Stimulated activated CD8-positive, alpha-beta memory T cell treated with anti-CD3 and anti-CD28 coated beads, Interleukin-7, amount 100 ng/mL, for 4 hours (primary cell): ENCODE results near the gene STAT5B.
"Not testable (repeated sequence)": the region's sequence is repeated elsewhere in the genome, so short reads cannot be mapped to it uniquely, and the experiment has no call there.

Experiments
- DNase-seq, 2 donors: peaks; one replicate each; pipeline ENCODE4 v3.0.0-alpha.2; 2020; ENCODE audit warnings: low read depth in 2 of 2

Gene STAT5B

DNA sequence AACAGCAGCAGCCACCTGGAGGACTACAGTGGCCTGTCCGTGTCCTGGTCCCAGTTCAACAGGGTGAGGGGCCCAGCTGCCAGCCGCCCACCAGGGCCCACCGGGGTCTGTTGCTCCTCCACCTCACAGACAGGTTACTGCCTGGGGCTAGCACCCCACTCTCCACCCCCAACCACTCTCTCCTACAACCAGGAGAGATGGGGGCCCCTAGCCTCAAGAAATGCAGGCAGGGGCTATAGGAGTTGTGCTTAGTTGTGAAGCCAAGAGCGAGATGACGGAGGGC, 30.1 kb upstream of the STAT5B start:
- no peak for DNase-seq

DNA sequence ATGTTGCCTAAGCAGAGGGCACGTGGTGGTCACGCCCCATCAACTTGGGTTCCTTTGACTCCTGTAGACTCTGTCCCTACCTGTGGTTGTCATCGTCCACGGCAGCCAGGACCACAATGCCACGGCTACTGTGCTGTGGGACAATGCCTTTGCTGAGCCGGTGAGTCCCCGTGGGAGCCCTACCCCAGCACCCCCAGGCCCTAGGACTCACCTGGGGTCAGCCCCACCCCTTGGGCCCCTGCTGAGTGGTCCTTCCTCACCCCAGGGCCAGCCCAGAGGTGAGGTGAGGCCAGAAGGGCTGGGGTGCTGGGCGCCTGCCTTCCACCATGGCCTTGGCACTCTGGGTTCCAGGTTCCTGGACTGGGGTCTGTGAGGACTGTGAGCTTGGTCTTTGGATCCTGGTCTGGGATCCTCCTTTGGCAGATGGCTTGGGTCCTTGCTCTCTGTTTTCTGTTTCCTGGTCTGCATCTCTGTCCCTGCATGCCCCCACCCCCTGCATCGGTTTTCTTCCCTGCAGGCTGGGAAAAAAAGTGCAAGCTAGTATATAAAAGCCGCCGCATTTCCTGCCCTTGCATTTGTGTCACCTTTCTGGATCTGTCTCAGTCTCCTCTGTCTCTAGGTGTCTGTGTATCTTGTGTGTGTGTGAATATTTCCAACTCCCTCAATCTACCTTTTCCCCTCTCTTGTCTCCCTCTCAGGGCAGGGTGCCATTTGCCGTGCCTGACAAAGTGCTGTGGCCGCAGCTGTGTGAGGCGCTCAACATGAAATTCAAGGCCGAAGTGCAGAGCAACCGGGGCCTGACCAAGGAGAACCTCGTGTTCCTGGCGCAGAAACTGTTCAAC, 29.6 kb upstream of the STAT5B start:
- DNase-seq, result no peak

DNA sequence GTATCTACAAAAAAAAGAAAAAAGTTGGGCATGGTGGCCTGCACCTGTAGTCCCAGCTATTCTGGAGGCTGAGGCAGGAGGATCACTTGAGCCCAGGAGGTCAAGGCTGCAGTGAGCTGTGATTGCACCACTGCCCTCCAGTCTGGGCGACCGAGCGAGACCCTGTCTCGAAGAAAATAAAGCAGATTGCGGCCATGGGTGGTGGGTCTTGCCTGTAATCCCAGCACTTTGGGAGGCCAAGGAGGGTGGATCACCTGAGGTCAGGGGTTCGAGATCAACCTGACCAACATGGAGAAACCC, 28.8 kb upstream of the STAT5B start:
- DNase-seq, result not testable (repeated sequence)

DNA sequence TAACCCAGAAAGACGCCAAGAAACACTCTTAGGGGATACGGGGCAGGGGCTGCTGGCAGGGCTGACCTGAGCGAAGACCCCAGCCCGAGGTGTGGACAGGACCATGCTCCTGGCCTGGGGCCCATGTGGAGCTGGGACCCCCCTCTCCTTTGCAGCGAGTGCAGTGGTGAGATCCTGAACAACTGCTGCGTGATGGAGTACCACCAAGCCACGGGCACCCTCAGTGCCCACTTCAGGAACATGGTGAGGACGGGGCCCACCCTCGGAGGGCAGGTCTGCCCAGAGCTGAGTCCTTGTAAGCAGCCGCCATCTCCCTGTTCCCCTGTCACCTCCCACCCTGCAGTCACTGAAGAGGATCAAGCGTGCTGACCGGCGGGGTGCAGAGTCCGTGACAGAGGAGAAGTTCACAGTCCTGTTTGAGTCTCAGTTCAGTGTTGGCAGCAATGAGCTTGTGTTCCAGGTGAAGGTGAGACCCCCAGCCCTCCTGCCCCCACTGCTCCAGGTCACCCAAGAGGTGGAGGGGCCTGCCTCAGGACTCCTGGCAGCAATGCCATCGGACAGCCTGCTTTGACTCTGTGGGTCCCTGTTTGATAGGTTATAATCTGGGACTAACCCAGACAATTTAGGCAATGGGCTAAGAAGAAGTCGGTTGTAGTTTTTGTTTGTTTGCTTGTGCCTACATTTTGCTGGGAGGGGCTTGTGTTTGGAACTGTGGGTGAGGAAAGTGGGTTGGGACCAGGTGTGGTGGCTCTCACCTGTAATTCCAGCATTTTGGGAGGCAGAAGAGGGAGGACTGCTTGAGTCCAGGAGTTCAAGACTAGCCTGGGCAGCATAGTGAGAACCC, 28.2 kb upstream of the STAT5B start:
- no peak for DNase-seq

DNA sequence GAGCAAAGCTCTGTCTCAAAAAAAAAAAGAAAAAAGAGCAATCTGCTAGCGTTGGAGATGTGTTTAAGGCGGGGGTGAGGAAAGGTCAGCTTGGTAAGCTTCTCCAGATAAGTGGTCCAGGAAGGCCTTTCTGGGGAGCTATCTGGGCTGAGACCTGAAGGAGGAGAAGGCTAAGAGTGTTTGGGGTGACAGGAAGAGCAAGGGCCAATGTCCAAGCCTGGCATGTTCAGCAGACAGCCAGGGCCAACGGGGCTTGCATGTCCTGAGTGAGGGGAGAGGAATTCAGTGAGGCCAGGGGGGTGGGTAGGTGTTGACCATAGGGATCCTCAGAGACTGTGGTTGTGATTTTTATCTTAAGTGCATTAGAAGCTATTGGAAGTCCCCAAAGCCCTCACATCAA, 27.5 kb upstream of the STAT5B start:
- no peak for DNase-seq

DNA sequence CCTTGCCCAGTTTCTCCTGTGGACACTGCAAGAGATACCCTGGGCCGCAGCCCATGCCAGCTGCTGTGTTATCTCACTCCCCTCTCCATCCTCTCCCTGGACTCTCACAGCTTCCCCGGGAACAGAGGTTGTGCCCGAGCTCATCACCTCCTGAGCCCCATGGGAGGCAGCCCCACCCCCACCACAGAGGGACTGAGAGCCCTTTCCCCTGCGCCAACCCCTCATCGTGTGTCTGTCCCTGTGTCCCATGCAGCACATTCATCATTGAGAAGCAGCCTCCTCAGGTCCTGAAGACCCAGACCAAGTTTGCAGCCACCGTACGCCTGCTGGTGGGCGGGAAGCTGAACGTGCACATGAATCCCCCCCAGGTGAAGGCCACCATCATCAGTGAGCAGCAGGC, 24.8 kb upstream of the STAT5B start:
- DNase-seq, result no peak

DNA sequence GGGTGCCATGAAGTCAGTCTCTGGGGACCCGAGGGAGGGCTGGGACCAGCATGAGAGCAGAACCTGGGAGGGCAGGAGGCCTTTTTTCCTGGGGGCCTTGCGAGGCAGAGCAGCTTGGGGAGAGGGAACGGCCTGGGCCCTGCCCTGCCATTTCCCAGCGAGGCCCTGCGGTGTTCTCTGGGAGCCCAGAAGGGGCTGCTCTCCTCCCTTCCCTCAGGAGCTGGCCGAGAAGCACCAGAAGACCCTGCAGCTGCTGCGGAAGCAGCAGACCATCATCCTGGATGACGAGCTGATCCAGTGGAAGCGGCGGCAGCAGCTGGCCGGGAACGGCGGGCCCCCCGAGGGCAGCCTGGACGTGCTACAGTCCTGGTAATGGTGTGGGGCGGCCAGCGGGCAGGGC, 23.7 kb upstream of the STAT5B start:
- not testable (repeated sequence) for DNase-seq

DNA sequence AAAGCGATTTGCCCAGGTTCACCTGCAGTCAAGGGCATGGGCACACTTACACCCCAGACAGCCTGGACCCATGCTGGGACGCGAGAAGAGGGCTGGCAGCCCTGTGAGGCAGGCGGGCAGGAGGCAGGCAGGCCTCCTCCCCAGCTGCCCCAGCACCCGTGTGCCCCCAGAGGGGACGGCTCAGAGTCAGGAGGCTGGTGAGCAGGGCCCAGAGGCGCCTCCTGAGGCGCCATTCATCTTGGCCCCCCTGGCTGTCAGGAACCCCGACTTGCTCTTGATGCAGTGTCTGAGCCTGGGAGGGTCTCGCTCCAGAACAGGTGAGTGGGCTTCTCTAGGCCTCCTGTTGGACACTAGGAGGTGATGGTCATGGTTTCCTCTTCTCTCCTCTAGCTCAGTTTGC, 23.2 kb upstream of the STAT5B start:
- DNase-seq, result not testable (repeated sequence)

DNA sequence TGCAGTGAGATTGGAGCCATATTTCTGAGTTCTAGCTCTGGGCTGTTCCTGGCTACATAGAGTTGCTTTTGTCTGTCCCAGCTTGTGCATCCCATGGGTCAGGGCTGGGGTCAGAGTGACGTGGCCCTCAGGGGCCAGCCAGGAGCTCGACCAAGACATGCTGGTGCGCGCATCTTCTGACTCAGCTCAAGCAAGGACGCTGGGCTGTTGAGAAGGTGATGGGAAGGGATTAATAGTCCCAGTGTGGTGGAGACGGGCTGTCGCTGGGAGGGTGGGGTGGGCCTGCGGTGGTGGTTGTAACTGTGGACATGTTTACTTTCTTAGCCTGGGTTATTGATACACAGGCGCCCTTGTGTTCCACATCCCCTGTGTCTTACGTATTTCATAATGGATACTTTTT, 21.6 kb upstream of the STAT5B start:
- DNase-seq, result not testable (repeated sequence)

DNA sequence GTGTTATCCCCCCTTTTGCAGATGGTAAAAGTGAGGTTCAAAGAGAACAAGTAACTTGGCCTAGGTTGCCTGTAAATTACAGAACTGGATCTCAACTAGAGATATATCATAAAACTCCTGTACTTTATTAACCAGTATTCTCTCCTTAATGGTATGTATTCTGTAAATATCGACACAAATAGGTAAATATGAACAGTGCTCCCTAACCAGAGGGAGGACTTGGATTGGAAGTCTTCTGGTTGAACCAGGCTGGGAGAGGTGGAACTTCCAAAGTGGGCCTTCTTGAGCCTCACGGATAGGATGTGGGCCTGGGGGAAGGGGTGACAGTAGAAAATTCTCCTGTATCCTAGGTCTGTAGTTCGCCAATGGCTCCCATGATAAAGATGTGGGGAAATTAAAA, 19.8 kb upstream of the STAT5B start:
- no peak for DNase-seq

DNA sequence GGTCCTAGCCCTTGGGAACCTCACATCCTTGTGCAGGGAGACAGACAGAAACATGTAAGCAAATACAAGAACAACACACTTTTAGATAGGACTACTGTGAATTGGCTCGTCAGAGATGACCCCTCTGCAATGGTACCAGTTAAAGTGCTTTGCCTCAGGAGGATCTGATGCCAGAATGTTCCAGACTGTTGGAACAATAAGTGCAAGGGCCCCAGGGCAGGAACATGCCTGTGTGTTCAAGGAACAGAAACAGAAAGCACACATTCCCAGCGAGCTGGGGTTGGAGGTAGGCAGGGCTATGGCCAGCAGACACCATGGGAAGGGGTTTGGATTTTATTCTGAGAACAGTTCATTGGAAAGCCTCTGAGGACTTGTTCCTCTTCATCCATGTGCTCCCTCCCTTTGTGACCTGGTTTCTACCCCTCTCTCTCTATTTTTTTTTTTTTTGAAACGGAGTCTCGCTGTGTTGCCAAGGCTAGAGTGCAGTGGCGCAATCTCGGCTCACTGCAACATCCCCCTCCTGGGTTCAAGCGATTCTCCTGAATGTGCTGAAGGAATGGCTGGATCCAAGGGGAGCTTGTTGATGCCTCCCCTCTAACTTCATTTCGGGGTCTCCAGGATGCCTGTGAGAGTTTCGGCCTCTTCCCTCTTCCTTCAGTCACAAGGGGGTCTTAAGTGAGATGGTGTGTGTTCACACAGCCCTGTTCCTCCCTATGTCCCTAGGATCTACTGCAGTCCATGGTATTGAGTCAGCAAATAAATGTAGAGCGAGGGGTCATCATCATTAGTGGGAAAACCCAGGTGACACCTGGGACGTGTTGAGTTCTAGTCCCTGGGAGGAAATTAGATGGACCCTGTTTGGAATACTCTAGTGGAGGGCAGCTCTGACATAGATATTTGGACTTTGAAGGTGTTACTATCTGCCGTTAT, 18.5 kb upstream of the STAT5B start:
- DNase-seq, result no peak

DNA sequence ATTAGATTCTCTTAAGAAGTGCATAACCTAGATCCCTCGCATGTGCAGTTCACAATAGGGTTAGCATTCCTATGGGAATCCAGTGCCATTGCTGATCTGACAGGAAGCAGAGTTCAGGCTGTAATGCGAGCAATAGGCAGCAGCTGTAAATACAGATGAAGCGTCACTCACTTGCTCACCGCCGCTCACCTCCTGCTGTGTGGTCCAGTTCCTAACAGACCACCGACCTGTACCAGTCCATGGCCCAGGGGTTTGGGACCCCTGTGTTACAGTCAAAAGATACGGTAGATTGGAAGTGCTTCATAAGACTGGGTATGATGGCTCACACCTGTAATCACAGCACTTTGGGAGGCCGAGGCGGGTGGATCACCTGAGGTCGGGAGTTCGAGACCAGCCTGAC, 14.9 kb upstream of the STAT5B start:
- no peak for DNase-seq

DNA sequence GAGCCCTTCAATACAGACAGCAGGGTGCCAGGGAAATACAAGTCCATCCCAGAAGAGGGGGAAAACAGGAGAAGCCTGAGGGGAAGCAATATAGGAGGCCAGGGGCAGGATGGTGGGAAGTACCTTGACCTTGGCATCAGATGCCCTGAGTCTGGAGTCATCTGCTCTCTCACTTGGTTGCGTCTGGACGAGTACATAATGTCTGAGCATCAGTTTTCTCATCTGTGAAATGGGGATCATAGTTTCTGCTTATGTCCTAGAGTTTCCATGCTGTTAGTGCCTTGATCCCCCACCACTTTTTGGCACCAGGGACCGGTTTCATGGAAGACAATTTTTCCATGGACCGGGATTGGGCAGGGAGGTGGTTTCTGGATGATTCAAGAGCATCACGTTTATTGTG, 14.4 kb upstream of the STAT5B start:
- no peak for DNase-seq

DNA sequence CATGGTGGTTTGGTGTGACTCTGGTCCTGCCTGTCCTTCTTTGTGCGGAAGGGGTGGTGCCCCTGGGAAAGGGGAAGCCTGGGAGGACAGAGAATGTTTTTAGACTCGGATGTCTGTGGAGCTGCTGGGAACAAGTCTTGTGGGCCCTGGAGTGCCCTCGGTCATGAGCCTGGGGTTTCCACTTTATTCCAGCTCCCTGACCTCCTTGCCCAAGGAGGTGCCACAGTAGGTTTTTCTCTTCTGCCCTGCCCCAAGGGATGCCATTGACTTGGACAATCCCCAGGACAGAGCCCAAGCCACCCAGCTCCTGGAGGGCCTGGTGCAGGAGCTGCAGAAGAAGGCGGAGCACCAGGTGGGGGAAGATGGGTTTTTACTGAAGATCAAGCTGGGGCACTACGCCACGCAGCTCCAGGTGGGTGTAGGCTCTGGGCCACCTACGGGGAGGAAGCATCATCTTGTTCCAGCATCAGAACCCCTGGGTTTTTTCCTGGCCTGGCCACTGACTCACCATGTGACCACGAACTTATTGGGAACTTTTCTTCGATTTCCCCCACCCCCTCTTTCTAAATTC, 13.5 kb upstream of the STAT5B start:
- DNase-seq, result peak; percentile 80 to 84

DNA sequence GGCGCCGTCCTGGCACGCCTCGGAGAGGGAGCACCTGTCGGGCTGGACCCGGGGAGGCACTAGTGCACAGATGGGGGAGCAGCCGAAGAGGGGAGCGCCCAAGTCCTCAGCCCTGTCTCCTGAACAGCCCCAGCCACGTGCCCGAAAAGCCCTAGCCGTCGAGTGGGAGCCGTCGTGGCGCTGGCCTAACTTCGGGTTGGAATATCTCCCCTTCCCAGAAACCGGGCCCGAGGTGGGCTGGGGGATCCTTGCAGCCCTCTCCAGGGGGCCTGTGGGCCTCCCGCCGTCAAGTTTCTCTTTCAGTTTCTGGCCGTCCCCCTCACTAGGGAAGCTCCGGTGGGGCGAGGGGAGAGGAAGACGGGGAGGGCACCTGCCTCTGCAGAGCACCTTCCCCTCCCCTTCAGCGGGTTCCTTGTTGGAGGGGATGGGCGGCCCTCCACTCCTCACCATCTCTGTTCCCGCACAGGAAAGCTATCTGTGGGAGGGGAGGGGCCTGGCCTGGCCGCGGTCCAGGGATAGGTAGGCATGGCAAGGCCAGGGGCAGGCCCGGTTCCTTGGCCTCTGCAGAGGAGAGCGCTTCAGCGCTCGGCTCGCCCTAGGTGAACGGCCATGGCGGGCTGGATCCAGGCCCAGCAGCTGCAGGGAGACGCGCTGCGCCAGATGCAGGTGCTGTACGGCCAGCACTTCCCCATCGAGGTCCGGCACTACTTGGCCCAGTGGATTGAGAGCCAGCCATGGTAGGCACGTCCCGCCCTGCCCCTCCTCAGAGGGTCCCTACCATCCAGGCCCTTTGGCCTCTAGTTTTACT, 12.8 kb upstream of the STAT5B start:
- DNase-seq, result peak; percentile 54 to 63

DNA sequence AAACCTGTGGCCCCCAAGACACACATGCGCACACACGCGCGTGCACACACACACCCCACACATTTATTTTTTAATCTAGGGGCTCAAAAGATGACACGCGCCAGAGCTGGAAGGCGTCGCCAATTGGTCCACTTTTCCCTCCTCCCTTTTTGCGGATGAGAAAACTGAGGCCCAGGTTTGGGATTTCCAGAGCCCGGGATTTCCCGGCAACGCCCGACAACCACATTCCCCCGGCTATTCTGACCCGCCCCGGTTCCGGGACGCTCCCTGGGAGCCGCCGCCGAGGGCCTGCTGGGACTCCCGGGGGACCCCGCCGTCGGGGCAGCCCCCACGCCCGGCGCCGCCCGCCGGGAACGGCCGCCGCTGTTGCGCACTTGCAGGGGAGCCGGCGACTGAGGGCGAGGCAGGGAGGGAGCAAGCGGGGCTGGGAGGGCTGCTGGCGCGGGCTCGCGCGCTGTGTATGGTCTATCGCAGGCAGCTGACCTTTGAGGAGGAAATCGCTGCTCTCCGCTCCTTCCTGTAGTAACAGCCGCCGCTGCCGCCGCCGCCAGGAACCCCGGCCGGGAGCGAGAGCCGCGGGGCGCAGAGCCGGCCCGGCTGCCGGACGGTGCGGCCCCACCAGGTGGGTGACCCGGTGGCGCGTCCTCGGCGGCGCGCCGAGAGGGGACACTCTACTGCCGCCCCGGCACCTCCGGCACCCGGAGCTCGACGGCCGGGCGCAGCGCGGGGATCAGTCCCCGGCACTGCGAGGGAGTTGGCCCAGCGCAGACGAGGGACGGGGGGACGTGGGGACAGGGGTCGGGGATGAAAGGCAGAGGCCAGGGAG, 12.0 kb upstream of the STAT5B start, which contains the start of gene STAT5A:
TSS of gene STAT5A (plus strand) at position 522 of the 826 bp plus-strand sequence. CDS start 914 bp downstream, outside the sequence.
- peak; percentile 48 to 73 for DNase-seq

DNA sequence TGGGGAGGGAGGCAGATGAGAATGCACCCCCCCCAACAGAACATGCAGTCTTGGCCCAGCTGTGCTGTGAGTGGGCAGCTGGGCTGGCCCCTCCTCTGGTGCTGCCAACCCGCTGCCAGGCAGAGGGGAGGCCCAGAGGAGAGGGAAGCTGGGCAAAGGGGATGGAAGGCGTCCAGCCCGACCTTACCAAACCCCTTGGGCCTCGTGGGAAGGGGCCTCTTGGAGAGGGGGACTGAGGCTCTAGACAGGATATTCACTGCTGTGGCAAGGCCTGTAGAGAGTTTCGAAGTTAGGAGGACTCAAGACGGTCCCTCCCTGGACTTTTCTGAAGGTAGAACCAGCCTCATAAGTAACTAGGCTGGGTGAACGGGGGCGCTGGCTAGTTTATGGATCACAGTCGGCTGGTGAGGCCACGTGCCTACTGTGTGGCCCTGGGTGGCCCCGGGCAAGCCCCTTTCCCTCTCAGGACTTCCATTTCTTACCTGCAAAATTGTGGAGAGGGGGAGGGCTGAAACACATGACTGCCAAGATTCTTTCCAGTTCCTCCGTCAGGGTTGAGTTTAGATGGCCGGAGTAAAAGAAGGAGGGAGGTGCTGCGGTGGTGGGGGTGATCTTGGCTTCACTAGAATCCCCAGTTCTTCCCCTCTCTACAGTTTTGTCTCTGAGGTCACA, 11.2 kb upstream of the STAT5B start:
- DNase-seq, result peak in 1 of 2 donors; percentile 47

DNA sequence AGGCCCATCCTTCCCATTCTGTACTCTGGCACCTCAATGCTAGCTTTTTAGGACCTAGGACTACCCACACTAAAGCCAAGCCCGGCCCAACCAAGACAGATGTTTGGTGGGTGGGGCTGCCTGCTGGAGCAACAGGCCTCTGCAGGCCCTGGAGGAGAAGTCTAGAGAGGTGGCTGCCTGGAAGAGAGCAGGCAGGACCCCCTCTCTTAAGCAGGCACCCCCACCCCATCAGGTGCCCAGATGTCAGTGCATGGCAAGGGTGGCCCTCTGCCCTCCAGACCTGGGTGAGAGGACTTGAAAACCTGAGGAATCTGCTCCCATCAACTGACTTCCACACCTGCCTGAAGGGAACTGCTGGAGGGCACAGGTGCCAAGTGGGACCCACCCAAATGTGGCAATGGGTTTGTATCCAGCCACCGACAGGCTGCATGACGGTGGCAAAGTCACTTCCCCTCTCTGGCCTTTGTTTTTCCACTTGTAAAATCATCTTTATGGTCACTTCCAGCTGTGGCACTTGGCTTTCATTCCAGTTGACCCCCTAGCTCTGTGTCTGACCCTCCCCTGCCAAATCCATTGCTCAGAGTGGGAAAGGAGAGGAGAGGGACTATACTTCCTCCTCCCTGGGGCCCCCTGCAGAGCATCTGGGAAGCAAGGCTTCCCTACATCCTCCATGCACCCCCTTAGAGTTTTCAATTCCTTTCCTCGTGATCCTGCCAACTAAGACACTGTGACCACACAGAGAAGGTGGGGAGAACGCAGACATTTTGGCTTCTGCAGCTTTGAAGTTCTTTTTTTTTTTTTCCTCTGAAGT, 10.4 kb upstream of the STAT5B start:
- no peak for DNase-seq
